ENCODE measurements around the gene CASP7. TPM values are rescaled to one million over a fixed set of nuclear protein-coding genes. Genes with fewer than 3 reads are reported as not detected.

The CASP7 gene
- total and polyA plus RNA-seq, 2 donors from 2014 or later, result 18.9 to 19.0 TPM

DNA sequence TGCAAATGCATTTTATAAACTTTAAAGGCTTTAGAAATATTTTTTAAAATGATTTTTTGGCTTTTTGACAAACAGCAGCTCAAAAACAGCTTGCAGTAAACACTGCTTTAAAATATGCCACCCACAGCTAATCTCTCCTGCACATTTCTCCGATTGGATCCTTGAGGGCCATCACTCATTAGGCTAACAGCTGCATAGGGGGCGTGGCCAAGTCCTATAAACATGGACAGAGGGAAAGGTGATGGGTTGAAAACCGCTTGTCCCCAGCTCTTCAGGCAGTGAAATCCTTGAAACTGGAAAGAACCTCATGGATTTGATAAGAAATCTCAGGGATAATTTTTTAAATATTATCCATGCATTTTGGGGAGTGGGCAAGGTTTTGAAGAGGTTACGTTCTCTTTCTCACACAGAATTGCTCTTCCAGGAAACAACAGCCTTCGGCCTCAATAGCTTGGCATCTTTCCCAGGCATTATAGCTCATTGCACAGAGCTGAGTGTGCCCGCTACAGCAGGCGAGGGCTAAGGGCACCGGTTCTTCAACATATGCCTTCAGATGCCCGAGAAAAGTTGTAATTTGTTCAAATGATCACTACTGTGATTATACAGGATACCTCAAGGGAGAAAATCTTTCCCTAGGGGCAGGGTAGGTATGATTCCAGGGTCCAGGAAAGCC, 73.4 kb downstream of the CASP7 start:
- Histone ChIP-seq H3K9ac (ENCODE audit: low read length in 3 of 3) (no peak overlapping the region), H3K9me3 (ENCODE audit: control insufficient read depth in 2 of 3, insufficient read depth in 1 of 3, low read length in 3 of 3) (no peaks in the 10 kb centered on the region), H3K36me3 (ENCODE audit: control insufficient read depth in 2 of 3, insufficient read depth in 3 of 3, low read length in 3 of 3) (no peaks in the 10 kb centered on the region), H3K4me3 (ENCODE audit: low read length in 3 of 3) (no peak overlapping the region), H3K27ac (ENCODE audit: low read depth in 2 of 2, low read length in 2 of 2) (no peak overlapping the region), H3K4me1 (ENCODE audit: control insufficient read depth in 2 of 3, insufficient read depth in 2 of 3, low read depth in 1 of 3, low read length in 3 of 3) (no peaks in the 10 kb centered on the region), H3K27me3 (ENCODE audit: control insufficient read depth, insufficient read depth, low read length) (no peaks in the 10 kb centered on the region)
- FAIRE-seq, result no peak
- intact Hi-C loops (cut with DNase I), result no loop called here
- peak in 1 of 5 donors; percentile 5 for DNase-seq
- TF ChIP-seq, protein P1, sequence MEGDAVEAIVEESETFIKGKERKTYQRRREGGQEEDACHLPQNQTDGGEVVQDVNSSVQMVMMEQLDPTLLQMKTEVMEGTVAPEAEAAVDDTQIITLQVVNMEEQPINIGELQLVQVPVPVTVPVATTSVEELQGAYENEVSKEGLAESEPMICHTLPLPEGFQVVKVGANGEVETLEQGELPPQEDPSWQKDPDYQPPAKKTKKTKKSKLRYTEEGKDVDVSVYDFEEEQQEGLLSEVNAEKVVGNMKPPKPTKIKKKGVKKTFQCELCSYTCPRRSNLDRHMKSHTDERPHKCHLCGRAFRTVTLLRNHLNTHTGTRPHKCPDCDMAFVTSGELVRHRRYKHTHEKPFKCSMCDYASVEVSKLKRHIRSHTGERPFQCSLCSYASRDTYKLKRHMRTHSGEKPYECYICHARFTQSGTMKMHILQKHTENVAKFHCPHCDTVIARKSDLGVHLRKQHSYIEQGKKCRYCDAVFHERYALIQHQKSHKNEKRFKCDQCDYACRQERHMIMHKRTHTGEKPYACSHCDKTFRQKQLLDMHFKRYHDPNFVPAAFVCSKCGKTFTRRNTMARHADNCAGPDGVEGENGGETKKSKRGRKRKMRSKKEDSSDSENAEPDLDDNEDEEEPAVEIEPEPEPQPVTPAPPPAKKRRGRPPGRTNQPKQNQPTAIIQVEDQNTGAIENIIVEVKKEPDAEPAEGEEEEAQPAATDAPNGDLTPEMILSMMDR (IDR thresholded peaks at IDR 0.05; ENCODE audit: borderline replicate concordance, extremely low read depth, insufficient read depth), result no peak

DNA sequence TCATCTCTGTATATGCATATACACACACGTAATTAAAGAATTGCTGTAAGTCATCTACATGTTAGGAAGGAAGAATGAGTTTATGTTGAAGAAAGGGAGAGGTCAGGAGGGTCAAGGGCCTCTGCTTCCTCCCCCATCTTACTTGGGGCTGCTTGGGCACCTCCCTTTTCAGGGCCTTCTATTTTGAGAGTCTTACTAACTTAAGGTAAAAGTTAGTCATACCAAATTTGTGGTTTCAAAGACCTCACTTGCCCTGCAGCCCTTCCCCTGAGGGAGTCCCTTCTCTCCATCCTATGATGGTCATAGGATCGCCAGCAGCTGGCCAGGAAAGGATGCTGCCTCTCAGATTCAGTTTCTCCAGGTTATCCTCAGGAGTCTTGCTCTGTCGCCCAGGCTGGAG, 74.4 kb downstream of the CASP7 start:
- H3K27ac ChIP-seq (ENCODE audit: low read depth in 2 of 2, low read length in 2 of 2), result no peak overlapping the region
- no peaks in the 10 kb centered on the region for H3K4me1 ChIP-seq (ENCODE audit: control insufficient read depth in 2 of 3, insufficient read depth in 2 of 3, low read depth in 1 of 3, low read length in 3 of 3)
- no peak for FAIRE-seq
- H3K27me3 ChIP-seq (ENCODE audit: control insufficient read depth, insufficient read depth, low read length), result no peaks in the 10 kb centered on the region
- intact Hi-C loops (cut with DNase I), result no loop called here
- H3K9me3 ChIP-seq (ENCODE audit: control insufficient read depth in 2 of 3, insufficient read depth in 1 of 3, low read length in 3 of 3), result no peaks in the 10 kb centered on the region
- TF ChIP-seq, protein P1 (IDR thresholded peaks at IDR 0.05; ENCODE audit: borderline replicate concordance, extremely low read depth, insufficient read depth), result no peak
- no peak overlapping the region for H3K9ac ChIP-seq (ENCODE audit: low read length in 3 of 3)
- DNase-seq, result no peak
- H3K36me3 ChIP-seq (ENCODE audit: control insufficient read depth in 2 of 3, insufficient read depth in 3 of 3, low read length in 3 of 3), result no peaks in the 10 kb centered on the region
- no peak overlapping the region for H3K4me3 ChIP-seq (ENCODE audit: low read length in 3 of 3)

DNA sequence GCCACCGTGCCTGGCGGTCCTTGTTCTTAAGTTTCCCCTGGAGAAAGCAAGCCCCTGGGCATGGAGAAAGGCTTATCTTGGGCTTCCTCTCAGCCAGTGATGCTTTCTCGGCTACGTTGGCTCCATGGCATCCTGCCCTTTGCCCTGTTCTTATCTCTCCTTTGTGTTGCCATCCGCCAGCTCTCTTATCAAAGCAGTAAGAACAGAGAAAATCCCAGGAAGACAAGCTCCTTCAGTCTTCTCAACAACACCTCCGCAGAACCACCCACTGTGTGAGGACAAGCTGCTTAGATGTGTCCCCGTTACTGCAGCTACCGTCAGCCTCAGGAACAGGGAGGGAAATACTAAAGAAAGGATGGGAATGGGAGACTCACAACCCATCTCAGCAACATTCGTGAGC, 75.1 kb downstream of the CASP7 start:
- intact Hi-C loops (cut with DNase I), result no loop called here
- no peaks in the 10 kb centered on the region for H3K9me3 ChIP-seq (ENCODE audit: control insufficient read depth in 2 of 3, insufficient read depth in 1 of 3, low read length in 3 of 3)
- no peaks in the 10 kb centered on the region for H3K4me1 ChIP-seq (ENCODE audit: control insufficient read depth in 2 of 3, insufficient read depth in 2 of 3, low read depth in 1 of 3, low read length in 3 of 3)
- H3K27me3 ChIP-seq (ENCODE audit: control insufficient read depth, insufficient read depth, low read length), result no peaks in the 10 kb centered on the region
- H3K27ac ChIP-seq (ENCODE audit: low read depth in 2 of 2, low read length in 2 of 2), result no peak overlapping the region
- no peak for FAIRE-seq
- H3K9ac ChIP-seq (ENCODE audit: low read length in 3 of 3), result no peak overlapping the region
- TF ChIP-seq, protein P1 (IDR thresholded peaks at IDR 0.05; ENCODE audit: borderline replicate concordance, extremely low read depth, insufficient read depth), result no peak
- no peaks in the 10 kb centered on the region for H3K36me3 ChIP-seq (ENCODE audit: control insufficient read depth in 2 of 3, insufficient read depth in 3 of 3, low read length in 3 of 3)
- H3K4me3 ChIP-seq (ENCODE audit: low read length in 3 of 3), result no peak overlapping the region
- DNase-seq, result no peak

All from kidney (tissue), 14 donors.